Small intestine (tissue), 7 donors: ENCODE results near the gene MTUS2. TPM values are rescaled to one million over a fixed set of nuclear protein-coding genes. Genes with fewer than 3 reads are reported as not detected.

Experiments used
- DNase-seq, 2 donors: peaks; one replicate each; pipeline versions ENCODE4 v3.0.0 to v3.0.0-alpha.2; 2013
- FAIRE-seq: peaks from 2 replicates; lab custom pipeline; 2012; peaks lifted over from hg19 to GRCh38; lab: Jason Lieb, UNC
- H3K27ac ChIP-seq, 3 donors: one replicate each; pipeline ENCODE4 v1.5.1; 2013; ENCODE audit warnings: low read length in 2 of 3, mild to moderate bottlenecking in 2 of 3, control low read depth in 1 of 3, inconsistent platforms in 1 of 3, low read depth in 1 of 3, moderate library complexity in 1 of 3
- H3K27me3 ChIP-seq, 3 donors: one replicate each; pipeline ENCODE4 v1.6.1; 2013; ENCODE audit warnings: low read length in 3 of 3, inconsistent platforms in 1 of 3; ENCODE audit not compliant: control insufficient read depth in 3 of 3, insufficient read depth in 3 of 3
- H3K36me3 ChIP-seq, 3 donors: one replicate each; pipeline ENCODE4 v1.6.1; 2013; ENCODE audit warnings: low read length in 3 of 3, inconsistent platforms in 1 of 3, low read depth in 1 of 3, mild to moderate bottlenecking in 1 of 3, moderate library complexity in 1 of 3; ENCODE audit not compliant: control insufficient read depth in 3 of 3, insufficient read depth in 2 of 3
- H3K4me1 ChIP-seq, 3 donors: one replicate each; pipeline ENCODE4 v1.6.1; 2013; ENCODE audit warnings: low read length in 2 of 3, inconsistent platforms in 1 of 3, low read depth in 1 of 3, mild to moderate bottlenecking in 1 of 3, moderate library complexity in 1 of 3; ENCODE audit not compliant: control insufficient read depth in 3 of 3, insufficient read depth in 2 of 3
- H3K4me3 ChIP-seq, 3 donors: one replicate each; pipeline ENCODE4 v1.5.1; 2013; ENCODE audit warnings: low read length in 3 of 3, control low read depth in 1 of 3, inconsistent platforms in 1 of 3, low read depth in 1 of 3, mild to moderate bottlenecking in 1 of 3, moderate library complexity in 1 of 3
- H3K9me3 ChIP-seq, 2 donors: one replicate each; pipeline ENCODE4 v1.6.1; 2013; ENCODE audit warnings: low read depth in 1 of 2, low read length in 1 of 2; ENCODE audit not compliant: control insufficient read depth in 2 of 2, insufficient read depth in 1 of 2
- WGBS, 3 donors: extraction: QIAGEN DNeasy Blood & Tissue Kit; methylation state at CpG; one replicate each; pipeline ENCODE4 v1.1.7; 2013; 5-methylcytosine and 5-hydroxymethylcytosine counted together
- polyA plus RNA-seq, 4 donors: library from polyadenylated mRNA; stranded (reverse) in 3 of 4; unstranded in 1 of 4; fragments of 200-250 nt in 3 of 4; fragments of 120-200 nt in 1 of 4; gene quantifications; one replicate each; pipeline versions ENCODE4 v1.2.1 to v1.2.3, GENCODE V29; 2013
- donor health status: healthy with polysubstance abuse.
- donor health status: control.
- donor health status: control.
- donor health status: Bipolar disorder and iron deficiency.
- donor health status: healthy.

Gene MTUS2
- polyA plus RNA-seq, 4 donors = under 0.01 to 0.53 (median 0.22) TPM

- no peak overlapping the region for H3K27ac ChIP-seq
- FAIRE-seq (no peak), DNase-seq (no peak)
- no peak overlapping the region for H3K4me3 ChIP-seq
- H3K4me1 ChIP-seq = no peaks in the 10 kb centered on the region
- no peaks in the 10 kb centered on the region for H3K27me3 ChIP-seq
- no peaks in the 10 kb centered on the region for H3K9me3 ChIP-seq
- 91 to 92% (median 92%) methylated on average over 3 of the region's 3 CpGs for WGBS, 3 donors
- no peaks in the 10 kb centered on the region for H3K36me3 ChIP-seq
Observed at GRCh38 chr13:29171244-29171643, 351.1 kb downstream of the MTUS2 start.

- no peak for FAIRE-seq
Observed at GRCh38 chr13:29174093-29174492, 354.0 kb downstream of the MTUS2 start.

GRCh38 chr13:29175250-29175873 lies 355.2 kb downstream of the MTUS2 start:
- no peak overlapping the region for H3K4me3 ChIP-seq
- no peak overlapping the region for H3K27ac ChIP-seq
- DNase-seq (no peak), FAIRE-seq (no peak)
- WGBS, 3 donors = 80 to 85% (median 84%) methylated on average over 3 of the region's 3 CpGs
- no peaks in the 10 kb centered on the region for H3K27me3 ChIP-seq
- H3K4me1 ChIP-seq = no peaks in the 10 kb centered on the region
- H3K9me3 ChIP-seq = no peaks in the 10 kb centered on the region
- no peaks in the 10 kb centered on the region for H3K36me3 ChIP-seq

More at GRCh38 chr13:29174093-29174492, 354.0 kb downstream of the MTUS2 start:
- no peak overlapping the region for H3K27ac ChIP-seq
- no peak for DNase-seq
- H3K27me3 ChIP-seq = no peaks in the 10 kb centered on the region
- no peaks in the 10 kb centered on the region for H3K9me3 ChIP-seq
- 81 to 86% (median 84%) methylated on average over 3 of the region's 3 CpGs for WGBS, 3 donors
- H3K4me3 ChIP-seq = no peak overlapping the region
- H3K36me3 ChIP-seq = no peaks in the 10 kb centered on the region
- H3K4me1 ChIP-seq = no peaks in the 10 kb centered on the region

- WGBS, 3 donors = 75 to 91% (median 90%) methylated on average over 1 of the region's 1 CpG
- Histone ChIP-seq H3K4me3 (no peak overlapping the region), H3K9me3 (peaks cover 0 to 5% of the 10 kb centered on the region in 2 donors), H3K36me3 (no peaks in the 10 kb centered on the region), H3K27me3 (no peaks in the 10 kb centered on the region), H3K27ac (no peak overlapping the region), H3K4me1 (no peaks in the 10 kb centered on the region)
- DNase-seq (no peak), FAIRE-seq (no peak)
Observed at GRCh38 chr13:29180055-29180454, 359.9 kb downstream of the MTUS2 start.

- no peaks in the 10 kb centered on the region for H3K4me1 ChIP-seq
- no peak overlapping the region for H3K4me3 ChIP-seq
- H3K27me3 ChIP-seq = no peaks in the 10 kb centered on the region
- DNase-seq = no peak
- FAIRE-seq = no peak
- no peak overlapping the region for H3K27ac ChIP-seq
- H3K9me3 ChIP-seq = peaks cover 0 to 9% of the 10 kb centered on the region in 2 donors
- WGBS, 3 donors = 93 to 98% (median 94%) methylated on average over 2 of the region's 2 CpGs
- H3K36me3 ChIP-seq = no peaks in the 10 kb centered on the region
Observed at GRCh38 chr13:29182216-29182615, 362.1 kb downstream of the MTUS2 start.

GRCh38 chr13:29185926-29186325 lies 365.8 kb downstream of the MTUS2 start:
- 75 to 91% (median 91%) methylated on average over 2 of the region's 2 CpGs for WGBS, 3 donors
- no peak overlapping the region for H3K4me3 ChIP-seq
- no peaks in the 10 kb centered on the region for H3K4me1 ChIP-seq
- no peaks in the 10 kb centered on the region for H3K27me3 ChIP-seq
- H3K36me3 ChIP-seq = no peaks in the 10 kb centered on the region
- no peak overlapping the region for H3K27ac ChIP-seq
- FAIRE-seq = no peak
- DNase-seq = no peak
- H3K9me3 ChIP-seq = peaks cover 0 to 12% of the 10 kb centered on the region in 2 donors

- WGBS, 3 donors = 64 to 89% (median 86%) methylated on average over 1 of the region's 1 CpG
- no peak for FAIRE-seq
- H3K9me3 ChIP-seq = peaks cover 0 to 12% of the 10 kb centered on the region in 2 donors
Observed at GRCh38 chr13:29187584-29187983, 367.4 kb downstream of the MTUS2 start.

GRCh38 chr13:29190298-29190697 lies 370.2 kb downstream of the MTUS2 start:
- FAIRE-seq (no peak), DNase-seq (no peak)
- H3K4me3 ChIP-seq = no peak overlapping the region
- H3K9me3 ChIP-seq = peaks cover 0 to 6% of the 10 kb centered on the region in 2 donors
- 82 to 84% (median 83%) methylated on average over 3 of the region's 3 CpGs for WGBS, 3 donors
- no peaks in the 10 kb centered on the region for H3K4me1 ChIP-seq
- no peaks in the 10 kb centered on the region for H3K36me3 ChIP-seq
- no peaks in the 10 kb centered on the region for H3K27me3 ChIP-seq
- H3K27ac ChIP-seq = no peak overlapping the region

More at GRCh38 chr13:29187584-29187983, 367.4 kb downstream of the MTUS2 start:
- Histone ChIP-seq H3K27me3 (no peaks in the 10 kb centered on the region), H3K4me1 (no peaks in the 10 kb centered on the region), H3K27ac (no peak overlapping the region), H3K4me3 (no peak overlapping the region), H3K36me3 (no peaks in the 10 kb centered on the region)
- DNase-seq = no peak

- peaks cover 0 to 3% of the 10 kb centered on the region in 2 donors for H3K9me3 ChIP-seq
- no peaks in the 10 kb centered on the region for H3K27me3 ChIP-seq
- H3K4me3 ChIP-seq = no peak overlapping the region
Observed at GRCh38 chr13:29193083-29193482, 372.9 kb downstream of the MTUS2 start.

More at GRCh38 chr13:29193083-29193482, 372.9 kb downstream of the MTUS2 start:
- no peaks in the 10 kb centered on the region for H3K36me3 ChIP-seq
- H3K27ac ChIP-seq = no peak overlapping the region
- DNase-seq = no peak
- no peak for FAIRE-seq
- WGBS, 3 donors = 77 to 91% (median 83%) methylated on average over 1 of the region's 1 CpG
- no peaks in the 10 kb centered on the region for H3K4me1 ChIP-seq
